HG02981 (cell line): ENCODE measurements around the gene CLCN4.
A peak's percentile ranks its signal among the peaks of the same experiment; 100 is the strongest.

Source experiments
- ATAC-seq: cut with Tn5 transposase; IDR thresholded peaks from one replicate; pipeline ENCODE4 v1.9.1; 2021; ENCODE audit warnings: mild to moderate bottlenecking, moderate library complexity; ENCODE audit not compliant: unreplicated experiment

The CLCN4 gene

GRCh38 chrX:10166248-10166716, 9.5 kb downstream of the CLCN4 start:
- no peak for ATAC-seq

DNA sequence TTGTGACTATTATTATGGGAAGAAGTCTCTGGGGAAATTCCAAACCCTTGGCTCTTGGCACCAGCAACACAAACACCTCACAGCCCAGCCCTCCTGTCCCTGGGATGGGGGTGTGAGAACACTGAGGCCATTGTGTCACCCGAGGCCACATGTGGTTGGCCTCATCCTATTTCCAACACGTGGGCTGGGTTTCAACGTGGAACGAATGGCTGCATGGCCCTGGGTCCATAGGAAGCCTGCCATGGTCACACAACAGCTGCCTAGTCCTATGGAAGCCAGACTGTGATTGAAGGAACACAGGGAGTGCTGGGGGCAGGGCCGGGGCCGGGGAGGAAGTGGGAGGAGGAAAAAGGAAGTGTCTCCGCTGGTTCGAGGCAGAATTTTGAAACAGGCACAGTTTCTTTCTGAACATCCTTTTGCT, 10.0 kb downstream of the CLCN4 start:
- no peak for ATAC-seq

GRCh38 chrX:10167573-10167972, 10.8 kb downstream of the CLCN4 start:
- peak; percentile 70 for ATAC-seq

GRCh38 chrX:10168226-10168625, 11.5 kb downstream of the CLCN4 start:
- no peak for ATAC-seq

GRCh38 chrX:10169175-10169574, 12.4 kb downstream of the CLCN4 start:
- no peak for ATAC-seq

GRCh38 chrX:10171249-10171648, 14.5 kb downstream of the CLCN4 start:
- no peak for ATAC-seq

GRCh38 chrX:10172877-10173276, 16.1 kb downstream of the CLCN4 start:
- no peak for ATAC-seq

- no peak for ATAC-seq
Measured at GRCh38 chrX:10173331-10173900, 16.6 kb downstream of the CLCN4 start.

DNA sequence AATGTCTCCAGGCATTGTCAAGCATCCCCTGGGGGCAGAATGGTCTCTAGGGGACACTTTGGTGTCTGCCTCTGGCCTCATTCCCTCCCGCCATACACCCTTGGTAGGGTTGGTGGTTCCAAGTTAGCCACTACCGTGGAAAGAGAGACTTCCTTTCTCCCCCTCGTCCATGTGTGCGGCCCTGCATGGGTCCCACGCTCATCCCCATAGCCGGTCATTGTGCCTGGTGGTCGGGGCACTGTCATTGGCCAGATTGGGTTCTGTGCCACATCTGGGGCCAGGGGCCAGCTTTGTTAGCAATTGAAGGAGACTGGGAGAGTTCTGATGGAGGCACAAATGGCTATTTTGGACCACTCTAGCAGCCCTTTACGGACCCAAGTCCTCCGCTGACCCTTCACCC, 17.3 kb downstream of the CLCN4 start:
- no peak for ATAC-seq

GRCh38 chrX:10174810-10175209, 18.0 kb downstream of the CLCN4 start:
- no peak for ATAC-seq

- no peak for ATAC-seq
Measured at GRCh38 chrX:10175319-10175871, 18.6 kb downstream of the CLCN4 start.

DNA sequence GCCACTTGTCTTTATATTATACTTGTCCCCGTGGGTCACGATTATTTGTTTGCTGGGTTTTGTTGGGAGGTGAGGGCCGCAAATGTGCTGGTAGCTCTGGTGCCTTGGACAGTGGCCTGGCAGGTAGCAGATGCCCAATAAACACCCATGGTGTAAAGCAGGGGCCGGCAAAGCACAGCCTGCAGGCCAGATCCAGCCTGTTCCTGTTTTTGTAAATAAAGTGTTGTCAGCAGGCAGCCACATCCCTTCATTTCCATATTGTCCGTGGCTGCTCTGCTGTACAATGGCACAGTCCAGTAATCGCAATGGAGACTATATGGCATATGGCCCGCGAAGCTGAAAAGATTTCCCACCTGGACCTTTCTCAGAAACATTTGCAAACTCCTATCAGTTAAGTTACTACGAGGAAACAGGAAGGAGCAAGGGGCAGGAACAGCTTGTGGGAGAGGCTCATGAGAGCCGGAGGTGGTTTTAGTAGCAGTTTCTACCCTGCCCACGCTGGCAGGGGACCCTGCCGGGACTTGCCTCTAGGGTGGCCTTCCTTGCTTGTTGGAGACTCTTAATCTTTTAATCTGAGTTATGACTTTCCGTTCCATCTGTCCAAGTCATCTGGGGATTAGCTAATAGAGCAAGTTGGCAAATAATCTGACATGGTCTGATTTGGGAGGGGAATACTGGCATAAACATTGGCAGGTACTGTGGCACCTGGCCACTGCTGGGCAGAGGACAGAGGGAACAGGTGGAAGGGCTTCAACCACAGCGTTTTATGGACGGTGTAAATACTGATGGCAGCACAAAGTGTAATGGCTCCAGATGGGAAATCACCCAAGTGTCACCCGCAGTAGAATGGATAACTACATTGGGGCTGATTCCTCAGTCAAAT, 19.6 kb downstream of the CLCN4 start:
- no peak for ATAC-seq

GRCh38 chrX:10177004-10177396, 20.2 kb downstream of the CLCN4 start:
- no peak for ATAC-seq

- ATAC-seq: no peak
Measured at GRCh38 chrX:10177601-10178000, 20.8 kb downstream of the CLCN4 start.

- no peak for ATAC-seq
Measured at GRCh38 chrX:10178866-10179463, 22.2 kb downstream of the CLCN4 start.

DNA sequence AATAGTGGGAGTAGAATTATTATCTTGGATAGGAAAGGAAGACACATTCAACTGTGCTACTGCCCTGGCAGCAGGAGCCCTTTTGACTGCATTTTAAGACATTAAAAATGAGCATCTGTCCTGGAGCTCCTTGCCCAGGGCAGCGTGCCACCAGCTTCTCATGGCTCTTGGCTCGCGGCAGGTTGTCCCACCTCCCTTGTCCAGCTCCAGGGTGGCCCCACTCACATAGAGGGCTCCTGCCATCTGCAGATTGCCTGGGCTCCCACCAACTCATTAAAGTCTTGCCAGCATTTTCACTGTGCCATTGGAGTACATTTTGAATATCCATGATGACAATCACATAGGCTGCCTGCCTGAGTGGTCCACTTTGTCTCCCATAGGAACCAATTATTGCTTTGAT, 27.0 kb downstream of the CLCN4 start:
- no peak for ATAC-seq

DNA sequence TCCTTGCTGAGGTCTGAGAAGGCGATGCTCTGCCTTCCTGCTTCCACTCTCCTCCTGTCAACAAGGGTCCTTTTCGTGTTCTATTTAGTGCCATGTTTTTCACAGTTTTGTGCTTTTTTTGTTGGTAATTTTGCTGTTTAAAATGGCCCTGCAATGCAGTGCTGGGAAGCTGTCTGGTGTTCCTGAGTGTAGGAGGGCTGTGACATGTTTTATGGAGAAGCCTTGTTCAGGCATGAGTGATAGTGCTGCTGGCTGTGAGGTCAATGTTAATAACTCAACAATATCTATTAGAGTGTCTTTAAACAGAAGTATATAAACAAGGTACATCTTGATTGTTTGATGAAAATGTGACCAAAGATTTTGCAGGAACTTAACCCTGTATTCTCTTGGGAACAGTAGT, 27.6 kb downstream of the CLCN4 start:
- ATAC-seq: no peak

DNA sequence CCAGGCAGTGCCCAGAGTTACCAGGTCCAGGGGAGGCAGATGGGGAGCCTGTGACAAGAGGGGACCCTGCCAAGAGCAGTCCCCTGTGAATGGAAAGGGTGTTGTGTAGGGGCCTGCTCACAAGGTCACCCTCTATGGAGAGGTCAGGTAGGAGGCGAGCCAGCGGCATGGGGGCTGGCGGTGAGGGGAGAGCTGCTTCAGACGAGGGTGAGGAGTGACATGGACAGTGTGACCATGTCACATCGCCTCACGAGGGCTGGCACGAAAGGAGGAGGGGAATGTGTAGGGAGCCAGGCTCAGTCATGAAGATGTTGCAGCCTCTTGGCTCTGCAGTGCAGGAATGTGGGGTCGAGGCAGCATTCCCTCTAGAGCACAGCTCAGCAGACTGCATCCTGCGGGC, 29.6 kb downstream of the CLCN4 start:
- no peak for ATAC-seq

DNA sequence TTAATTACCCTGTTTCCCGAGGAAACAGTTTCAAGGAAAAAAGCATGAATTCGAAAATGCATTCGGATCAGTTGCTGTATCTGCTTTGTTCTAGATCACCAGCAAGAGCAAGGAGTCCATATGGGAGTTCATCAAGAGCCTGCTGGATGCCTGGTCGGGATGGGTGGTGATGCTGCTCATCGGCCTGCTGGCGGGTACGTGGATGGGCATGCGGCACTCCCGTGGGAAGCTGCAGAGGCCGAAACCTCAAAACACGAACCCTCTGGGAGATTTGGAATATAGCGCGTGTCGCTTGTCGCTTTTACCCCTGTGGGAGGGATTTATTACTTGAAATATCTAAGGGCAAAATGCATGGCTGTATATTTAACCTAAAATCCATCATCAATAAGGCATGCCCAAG, 30.6 kb downstream of the CLCN4 start:
- ATAC-seq: no peak

GRCh38 chrX:10189317-10190268, 32.8 kb downstream of the CLCN4 start:
- ATAC-seq: peak; percentile 81

DNA sequence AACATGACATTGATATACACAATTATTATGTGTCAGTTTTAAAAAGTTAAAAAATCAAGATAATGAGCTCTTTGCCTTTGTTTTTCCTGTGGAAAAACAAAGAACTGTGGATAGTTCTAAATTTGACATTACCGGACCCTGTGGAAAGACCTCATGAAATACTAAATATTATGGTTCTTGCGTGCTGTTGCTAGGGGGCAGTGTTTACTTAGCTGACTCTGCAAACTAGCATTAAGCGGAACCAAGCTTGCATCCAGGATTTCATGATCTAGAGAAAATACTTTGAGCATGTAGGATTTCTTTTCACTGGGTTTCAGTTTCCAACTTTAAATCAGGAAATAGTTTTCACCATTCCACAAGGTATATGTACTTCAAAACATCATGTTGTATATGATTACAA, 33.6 kb downstream of the CLCN4 start:
- ATAC-seq: no peak
